Measurements from ENCODE around the gene DLX5. TPM values are rescaled to one million over a fixed set of nuclear protein-coding genes. Genes with fewer than 3 reads are reported as not detected.

DLX5 gene
- polyA plus RNA-seq, 3 donors: 0.18 to 0.36 (median 0.19) TPM

- no peak for DNase-seq (ENCODE audit: extremely low read depth in 1 of 11, low read depth in 9 of 11, low spot score in 4 of 11)
Measured at GRCh38 chr7:97020601-97020995, 4.0 kb downstream of the DLX5 start.

DNA sequence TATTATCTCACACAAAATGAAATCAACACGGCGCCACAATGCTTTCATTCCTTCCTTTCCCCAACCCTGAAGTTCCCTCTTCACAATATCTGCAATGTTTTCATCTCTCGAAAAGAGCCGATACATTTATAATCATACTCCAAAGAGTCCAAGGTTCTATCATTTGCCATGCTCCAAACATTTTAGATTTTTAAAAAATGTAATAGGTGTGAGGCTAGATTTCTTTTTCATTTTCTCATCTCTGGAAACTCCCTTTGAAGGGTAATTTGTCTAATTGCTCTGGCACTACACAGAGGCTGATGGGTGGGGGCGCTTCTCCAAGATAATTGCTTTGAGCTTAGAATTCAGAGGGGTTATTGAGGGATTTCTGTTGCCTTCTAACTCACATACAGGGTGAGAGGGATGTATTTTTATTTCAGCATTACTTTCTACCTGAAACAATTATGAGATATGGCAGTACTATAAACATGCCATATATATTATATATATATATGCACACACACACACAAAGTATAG, 4.9 kb downstream of the DLX5 start:
- no peak for DNase-seq (ENCODE audit: extremely low read depth in 1 of 11, low read depth in 9 of 11, low spot score in 4 of 11)

- no peak for DNase-seq (ENCODE audit: extremely low read depth in 1 of 11, low read depth in 9 of 11, low spot score in 4 of 11)
Measured at GRCh38 chr7:97018791-97019531, 5.7 kb downstream of the DLX5 start.

DNA sequence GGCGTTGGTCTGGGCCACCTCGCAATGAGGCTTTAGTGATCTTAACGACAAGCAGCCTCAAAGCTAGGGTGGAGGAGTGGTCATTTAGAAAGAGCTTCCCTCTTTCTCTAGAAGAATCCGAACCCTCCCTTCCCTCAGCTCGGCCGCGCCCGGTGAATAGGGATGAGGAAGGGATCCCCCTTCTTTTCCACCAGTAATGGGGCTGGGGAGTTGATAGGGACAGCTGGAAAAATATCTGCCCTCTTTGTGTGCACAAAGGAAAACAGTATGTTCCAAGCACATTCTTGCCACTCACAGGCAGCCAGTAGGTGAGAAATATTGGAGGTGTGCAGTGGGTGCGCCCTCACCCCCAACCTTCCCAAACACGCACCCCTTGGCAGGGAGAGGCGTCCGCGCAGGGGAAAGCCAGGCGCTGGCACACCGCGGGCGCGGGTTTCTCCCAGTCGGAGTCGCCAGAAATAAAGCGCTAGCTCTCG, 6.5 kb downstream of the DLX5 start:
- DNase-seq (ENCODE audit: extremely low read depth in 1 of 11, low read depth in 9 of 11, low spot score in 4 of 11): no peak

GRCh38 chr7:97017192-97018125, 7.2 kb downstream of the DLX5 start:
- no peak for DNase-seq (ENCODE audit: extremely low read depth in 1 of 11, low read depth in 9 of 11, low spot score in 4 of 11)

DNA sequence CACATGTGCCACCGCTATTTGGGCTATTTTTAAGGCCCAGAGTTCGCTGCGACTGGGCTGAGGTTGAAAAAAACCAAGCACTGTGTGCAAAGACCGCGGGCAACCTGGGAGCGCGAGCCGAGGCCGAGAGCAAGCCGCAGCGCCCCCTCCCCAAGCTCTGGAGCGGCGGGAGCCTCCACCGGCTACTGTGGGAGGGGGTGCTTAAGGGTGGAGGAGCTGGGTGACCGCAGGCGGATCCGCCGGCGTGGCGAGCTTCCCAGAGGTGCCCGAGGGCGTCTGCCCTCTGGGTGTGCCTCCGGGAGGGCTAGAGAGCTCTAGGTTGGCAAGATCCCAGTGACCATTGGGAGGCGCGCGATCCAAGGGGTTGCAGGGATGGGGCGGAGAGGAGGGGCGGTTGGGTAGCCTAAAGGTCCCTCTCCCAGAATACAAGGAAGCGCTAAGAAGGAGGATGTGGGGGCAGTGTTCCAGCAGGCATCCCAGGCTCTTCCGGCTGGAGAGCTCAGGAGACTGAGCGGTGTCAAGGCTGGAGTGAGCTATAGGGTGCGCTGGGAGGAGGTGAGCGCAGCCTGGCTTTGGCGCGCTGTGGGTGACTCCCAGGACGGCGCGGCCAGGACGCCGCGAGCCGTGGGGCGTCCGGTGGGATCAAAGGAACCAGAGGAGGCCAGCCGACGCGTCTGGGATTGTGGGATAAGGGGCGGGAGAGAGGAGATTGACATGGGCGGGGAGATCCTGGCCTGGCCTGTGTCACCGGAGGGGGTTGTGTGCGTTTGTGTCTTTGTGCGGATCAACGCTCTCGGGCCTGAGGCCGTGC, 8.0 kb downstream of the DLX5 start:
- no peak for DNase-seq (ENCODE audit: extremely low read depth in 1 of 11, low read depth in 9 of 11, low spot score in 4 of 11)

GRCh38 chr7:97015756-97016380, 8.8 kb downstream of the DLX5 start:
- no peak for DNase-seq (ENCODE audit: extremely low read depth in 1 of 11, low read depth in 9 of 11, low spot score in 4 of 11)

DNA sequence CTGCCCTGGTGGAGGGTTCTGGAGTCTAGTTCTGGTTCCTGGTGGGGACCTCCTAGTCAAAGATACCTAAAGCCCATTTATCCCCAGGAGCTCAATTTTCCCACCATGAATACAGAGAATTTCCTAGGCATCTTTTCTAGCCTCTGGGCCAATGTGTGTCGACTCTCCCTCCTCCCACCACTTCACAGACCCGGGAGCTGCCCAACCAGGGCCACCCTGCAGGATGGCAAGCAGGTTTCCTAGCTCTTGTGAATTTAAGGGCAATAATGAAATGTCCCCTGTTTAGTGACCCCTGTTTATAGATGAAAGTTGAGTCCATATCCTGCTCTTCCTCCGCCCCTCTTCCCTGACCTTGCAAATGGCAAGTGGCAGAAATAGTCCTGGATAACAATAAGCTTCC, 9.4 kb downstream of the DLX5 start:
- DNase-seq (ENCODE audit: extremely low read depth in 1 of 11, low read depth in 9 of 11, low spot score in 4 of 11): no peak

DNA sequence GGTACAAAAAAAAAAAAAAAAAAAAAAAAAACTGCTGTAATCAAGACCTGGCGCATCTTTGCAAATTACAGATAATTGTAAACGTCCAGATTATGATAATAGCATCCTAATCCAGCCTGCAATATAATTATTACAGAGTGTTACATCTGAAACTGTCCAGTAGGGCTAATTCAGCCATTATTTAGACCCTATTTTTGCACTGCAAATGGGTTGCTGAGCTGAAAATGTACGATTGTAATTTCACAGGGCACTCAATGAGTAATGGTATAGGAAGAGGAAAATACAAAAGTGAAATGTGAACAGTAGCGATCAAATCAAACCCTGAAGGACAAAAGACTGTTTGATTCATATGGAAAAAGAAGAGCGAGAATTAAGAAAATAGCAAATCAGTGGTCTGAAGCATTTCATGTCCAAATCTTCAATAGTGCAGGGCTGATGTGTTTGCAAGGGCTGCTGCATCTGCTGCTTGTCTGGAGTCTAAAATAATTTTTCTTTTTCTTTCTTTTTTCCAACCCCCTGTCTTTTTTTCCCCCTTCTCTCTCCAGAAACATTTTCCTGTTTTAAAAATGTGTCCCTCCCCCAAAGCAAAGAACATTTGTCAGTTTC, 10.4 kb downstream of the DLX5 start:
- DNase-seq (ENCODE audit: extremely low read depth in 1 of 11, low read depth in 9 of 11, low spot score in 4 of 11): no peak

GRCh38 chr7:97013845-97014134, 10.8 kb downstream of the DLX5 start:
- no peak for DNase-seq (ENCODE audit: extremely low read depth in 1 of 11, low read depth in 9 of 11, low spot score in 4 of 11)

- no peak for DNase-seq (ENCODE audit: extremely low read depth in 1 of 11, low read depth in 9 of 11, low spot score in 4 of 11)
Measured at GRCh38 chr7:97013134-97013844, 11.3 kb downstream of the DLX5 start.

GRCh38 chr7:97012365-97013133, 12.1 kb downstream of the DLX5 start:
- no peak for DNase-seq (ENCODE audit: extremely low read depth in 1 of 11, low read depth in 9 of 11, low spot score in 4 of 11)

GRCh38 chr7:97011536-97012364, 12.9 kb downstream of the DLX5 start:
- no peak for DNase-seq (ENCODE audit: extremely low read depth in 1 of 11, low read depth in 9 of 11, low spot score in 4 of 11)

GRCh38 chr7:97011104-97011503, 13.5 kb downstream of the DLX5 start:
- DNase-seq (ENCODE audit: extremely low read depth in 1 of 11, low read depth in 9 of 11, low spot score in 4 of 11): no peak

DNA sequence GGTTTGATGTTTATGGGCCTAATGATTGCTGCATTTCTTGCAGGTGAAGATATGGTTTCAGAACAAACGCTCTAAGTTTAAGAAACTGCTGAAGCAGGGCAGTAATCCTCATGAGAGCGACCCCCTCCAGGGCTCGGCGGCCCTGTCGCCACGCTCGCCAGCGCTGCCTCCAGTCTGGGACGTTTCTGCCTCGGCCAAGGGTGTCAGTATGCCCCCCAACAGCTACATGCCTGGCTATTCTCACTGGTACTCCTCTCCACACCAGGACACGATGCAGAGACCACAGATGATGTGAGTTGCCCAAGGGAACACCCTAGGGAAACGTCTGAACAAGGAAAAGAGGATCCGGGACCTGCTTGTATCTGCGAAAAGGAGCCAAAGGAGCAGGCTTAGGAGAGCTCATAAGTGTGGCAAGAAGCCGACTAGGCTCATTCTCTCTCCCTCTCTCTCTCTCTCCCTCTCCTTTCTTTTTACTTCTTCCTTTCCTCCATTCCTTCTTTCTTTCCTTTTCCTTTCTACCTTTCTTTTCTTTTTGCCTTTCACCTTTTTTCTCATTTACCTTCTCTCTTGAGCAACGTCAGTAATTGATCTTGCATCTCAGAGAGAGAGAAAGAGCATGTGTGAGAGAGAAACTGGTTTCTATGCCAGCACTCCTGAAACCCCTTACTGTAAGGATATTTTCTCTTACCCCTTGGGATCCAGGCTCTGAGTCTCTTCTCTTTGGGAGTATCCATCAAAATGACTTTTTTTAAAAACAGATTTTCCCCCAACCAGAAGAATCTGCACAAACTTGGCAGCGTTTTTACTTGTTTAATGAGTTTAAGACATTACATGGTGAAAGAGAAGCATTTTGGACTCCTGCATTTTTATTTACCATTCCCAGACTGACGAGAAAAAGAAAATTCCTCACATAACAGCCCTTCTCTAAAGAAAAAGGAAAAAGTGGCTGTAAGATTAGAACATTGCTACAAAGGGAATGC, 14.6 kb downstream of the DLX5 start:
- no peak for DNase-seq (ENCODE audit: extremely low read depth in 1 of 11, low read depth in 9 of 11, low spot score in 4 of 11)

Measured in renal cortex interstitium (tissue), 11 donors.